K562 (cell line): ENCODE data around the gene BIRC5. TPM values are rescaled to one million over a fixed set of nuclear protein-coding genes. Genes with fewer than 3 reads are reported as not detected.

ENCODE experiments used
- C11orf30 ChIP-seq: fragments of 450-650 bp; IDR thresholded peaks from 2 replicates; pipeline ENCODE4 v1.6.1; 2016; ENCODE audit warnings: low read depth, mild to moderate bottlenecking
- HIVEP1 ChIP-seq: fragments of 250-450 bp; sonication (Bioruptor Pico); IDR thresholded peaks from 2 replicates; pipeline ENCODE4 v1.4.0; 2020; ENCODE audit warnings: mild to moderate bottlenecking
- PML ChIP-seq: IDR thresholded peaks from 2 replicates; pipeline ENCODE4 v1.6.1; 2012; ENCODE audit warnings: low read length, inconsistent platforms
- PTTG1 ChIP-seq: fragments of 450-650 bp; IDR thresholded peaks from 2 replicates; pipeline ENCODE4 v1.6.1; 2016; ENCODE audit warnings: low read depth, mild to moderate bottlenecking, missing genetic modification characterization, missing compliant biosample characterization
- PURB ChIP-seq: sonication (generic); formaldehyde crosslinking; IDR thresholded peaks from 2 replicates; pipeline ENCODE4 v1.9.0; 2021; ENCODE audit warnings: low read depth, mild to moderate bottlenecking, missing genetic modification reagents
- SIN3A ChIP-seq, 2 experiments: fragments of 150-350 bp in 1 of 2; IDR thresholded peaks; 2 replicates each; pipeline ENCODE4 v1.6.1; 2011 to 2016; ENCODE audit warnings: borderline replicate concordance in 2 of 2, low read depth in 2 of 2, low read length in 2 of 2, mild to moderate bottlenecking in 2 of 2, moderate library complexity in 2 of 2; ENCODE audit not compliant: control insufficient read depth in 1 of 2
- SMAD2 ChIP-seq: fragments of 150-350 bp; IDR thresholded peaks from 2 replicates; pipeline ENCODE4 v1.6.1; 2014; ENCODE audit warnings: low read depth, mild to moderate bottlenecking, low read length
- SRF ChIP-seq, 2 experiments: fragments of 250-450, 450-650 bp in 1 of 2; sonication (Bioruptor Pico) in 1 of 2; sonication (generic) in 1 of 2; formaldehyde crosslinking; IDR thresholded peaks; 2 replicates each; pipeline versions ENCODE4 v1.5.0 to v1.5.1; 2020 to 2022; ENCODE audit warnings: mild to moderate bottlenecking in 1 of 2, missing genetic modification reagents in 1 of 2
- TFE3 ChIP-seq: fragments of 450-650 bp; formaldehyde crosslinking; IDR thresholded peaks from 2 replicates; pipeline ENCODE4 v1.4.0; 2020; ENCODE audit warnings: mild to moderate bottlenecking, mixed read lengths
- YY1 ChIP-seq, 3 experiments: IDR thresholded peaks; 2 replicates each; pipeline ENCODE4 v1.6.1; 2011; ENCODE audit warnings: low read length in 2 of 3, mild to moderate bottlenecking in 2 of 3, moderate library complexity in 2 of 3, borderline replicate concordance in 1 of 3, control low read depth in 1 of 3, low read depth in 1 of 3; ENCODE audit not compliant: insufficient read depth in 3 of 3, insufficient replicate concordance in 2 of 3, control insufficient read depth in 1 of 3, insufficient read length in 1 of 3; ENCODE audit errors: extremely low read depth in 1 of 3
- ZBTB33 ChIP-seq: sonication (generic); formaldehyde crosslinking; IDR thresholded peaks from 2 replicates; pipeline ENCODE4 v1.8.1; 2023; ENCODE audit warnings: mild to moderate bottlenecking, missing genetic modification reagents
- ZKSCAN8 ChIP-seq: fragments of 200-800 bp; sonication (Bioruptor generic); IDR thresholded peaks from 2 replicates; pipeline ENCODE4 v1.6.1; 2016; ENCODE audit warnings: missing genetic modification characterization, missing compliant biosample characterization
- ZNF347 ChIP-seq: fragments of 450-650 bp; formaldehyde crosslinking; IDR thresholded peaks from 2 replicates; pipeline ENCODE4 v1.4.0; 2020; ENCODE audit warnings: low read depth, mild to moderate bottlenecking, moderate library complexity
- ZNF644 ChIP-seq: fragments of 200-800 bp; sonication (Bioruptor generic); IDR thresholded peaks from 2 replicates; pipeline ENCODE4 v1.6.1; 2016; ENCODE audit warnings: low read depth, missing genetic modification characterization, missing compliant biosample characterization
- polyA plus RNA-seq, 8 experiments: library from polyadenylated mRNA; depleted of rRNA in 4 of 8; stranded (reverse) in 5 of 8; unstranded in 3 of 8; fragments of >200 nt; fragmentation: Nextera tagmentation in 2 of 8; fragmentation: Illumina TruSeq in 1 of 8; extraction: Ambion mirVana in 2 of 8; extraction: Trizol in 1 of 8; gene quantifications; 2 replicates each; pipeline versions ENCODE4 v1.2.1 to v1.2.3, GENCODE V29; 2011 to 2014; ENCODE audit warnings: inconsistent platforms in 1 of 8, missing spikeins in 1 of 8
- total RNA-seq, 7 experiments: library from RNA; depleted of rRNA in 6 of 7; stranded (reverse); fragments of >200 nt in 6 of 7; fragmentation: Illumina TruSeq in 2 of 7; extraction: Trizol in 2 of 7; gene quantifications; 2 replicates each; pipeline versions ENCODE4 v1.2.1 to v1.2.3, GENCODE V29; 2011 to 2021; ENCODE audit warnings: low replicate concordance in 1 of 7
- TF ChIP-seq, protein P1 (sequence below): fragments of 450-650 bp; IDR thresholded peaks from 2 replicates; pipeline ENCODE4 v1.7.1; 2018; ENCODE audit warnings: mild to moderate bottlenecking, low read depth; ENCODE audit not compliant: partially characterized antibody

BIRC5 gene
- total and polyA plus RNA-seq, 9 of the 15 experiments (the other 6 are each of a cell fraction or from before 2014, with no cell fraction given) = 64.4 to 140 (median 101) TPM

GRCh38 chr17:78272181-78272913 lies 58.3 kb downstream of the BIRC5 start (continued):
- peak in 1 of 3 experiments; percentile 59 for TF ChIP-seq YY1 (IDR thresholded peaks at IDR 0.05; ENCODE audit: borderline replicate concordance in 1 of 3, control insufficient read depth in 1 of 3, extremely low read depth in 1 of 3, insufficient read depth in 3 of 3, insufficient read length in 1 of 3, insufficient replicate concordance in 2 of 3, low read depth in 1 of 3, low read length in 2 of 3)
- TF ChIP-seq C11orf30 = no peak
- peak; percentile 100 for TF ChIP-seq HIVEP1 (CRISPR knock-in tag)
- TF ChIP-seq ZNF347 (CRISPR knock-in tag) = peak; percentile 81; the same call in 1 of the 2 replicates
- no peak for TF ChIP-seq ZBTB33 (CRISPR knock-in tag)
- no peak for TF ChIP-seq SMAD2
- TF ChIP-seq, protein P1, sequence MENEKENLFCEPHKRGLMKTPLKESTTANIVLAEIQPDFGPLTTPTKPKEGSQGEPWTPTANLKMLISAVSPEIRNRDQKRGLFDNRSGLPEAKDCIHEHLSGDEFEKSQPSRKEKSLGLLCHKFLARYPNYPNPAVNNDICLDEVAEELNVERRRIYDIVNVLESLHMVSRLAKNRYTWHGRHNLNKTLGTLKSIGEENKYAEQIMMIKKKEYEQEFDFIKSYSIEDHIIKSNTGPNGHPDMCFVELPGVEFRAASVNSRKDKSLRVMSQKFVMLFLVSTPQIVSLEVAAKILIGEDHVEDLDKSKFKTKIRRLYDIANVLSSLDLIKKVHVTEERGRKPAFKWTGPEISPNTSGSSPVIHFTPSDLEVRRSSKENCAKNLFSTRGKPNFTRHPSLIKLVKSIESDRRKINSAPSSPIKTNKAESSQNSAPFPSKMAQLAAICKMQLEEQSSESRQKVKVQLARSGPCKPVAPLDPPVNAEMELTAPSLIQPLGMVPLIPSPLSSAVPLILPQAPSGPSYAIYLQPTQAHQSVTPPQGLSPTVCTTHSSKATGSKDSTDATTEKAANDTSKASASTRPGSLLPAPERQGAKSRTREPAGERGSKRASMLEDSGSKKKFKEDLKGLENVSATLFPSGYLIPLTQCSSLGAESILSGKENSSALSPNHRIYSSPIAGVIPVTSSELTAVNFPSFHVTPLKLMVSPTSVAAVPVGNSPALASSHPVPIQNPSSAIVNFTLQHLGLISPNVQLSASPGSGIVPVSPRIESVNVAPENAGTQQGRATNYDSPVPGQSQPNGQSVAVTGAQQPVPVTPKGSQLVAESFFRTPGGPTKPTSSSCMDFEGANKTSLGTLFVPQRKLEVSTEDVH = no peak
- TF ChIP-seq SRF (CRISPR knock-in tag; IDR thresholded peaks at IDR 0.05) = peak in 1 of 2 experiments; percentile 94; a peak in 2 of 4 replicates
- peak; percentile 99 for TF ChIP-seq PTTG1 (tag)
- no peak for TF ChIP-seq SIN3A (IDR thresholded peaks at IDR 0.05; ENCODE audit: borderline replicate concordance in 2 of 2, control insufficient read depth in 1 of 2, low read depth in 2 of 2, low read length in 2 of 2)
- TF ChIP-seq ZNF644 = peak; percentile 99
- TF ChIP-seq PURB (CRISPR knock-in tag) = no peak
- peak; percentile 94 for TF ChIP-seq TFE3 (CRISPR knock-in tag)
- TF ChIP-seq ZKSCAN8 (CRISPR knock-in tag) = peak; percentile 97
- peak; percentile 83 for TF ChIP-seq PML
